AG20443 (cell line): ENCODE measurements around the gene GABRB1.

Source experiments
- DNase-seq: peaks from one replicate; pipeline ENCODE4 v3.0.0; 2012; ENCODE audit warnings: low spot score, mixed read lengths

GABRB1 gene

GRCh38 chr4:47049347-47049746 lies 18.0 kb downstream of the GABRB1 start:
- no peak for DNase-seq

GRCh38 chr4:47050761-47051725 lies 19.7 kb downstream of the GABRB1 start:
- DNase-seq = no peak

- no peak for DNase-seq
Observed at GRCh38 chr4:47053485-47053884, 22.1 kb downstream of the GABRB1 start.

GRCh38 chr4:47054130-47054529 lies 22.8 kb downstream of the GABRB1 start:
- no peak for DNase-seq

- DNase-seq = no peak
Observed at GRCh38 chr4:47057991-47058390, 26.6 kb downstream of the GABRB1 start.

- DNase-seq = no peak
Observed at GRCh38 chr4:47060561-47060960, 29.2 kb downstream of the GABRB1 start.

GRCh38 chr4:47061435-47061834 lies 30.1 kb downstream of the GABRB1 start:
- no peak for DNase-seq

- no peak for DNase-seq
Observed at GRCh38 chr4:47065051-47065481, 33.7 kb downstream of the GABRB1 start.

- DNase-seq = no peak
Observed at GRCh38 chr4:47068986-47069385, 37.6 kb downstream of the GABRB1 start.

GRCh38 chr4:47071901-47072341 lies 40.6 kb downstream of the GABRB1 start:
- DNase-seq = no peak

- no peak for DNase-seq
Observed at GRCh38 chr4:47073647-47074046, 42.3 kb downstream of the GABRB1 start.

- no peak for DNase-seq
Observed at GRCh38 chr4:47074816-47075215, 43.4 kb downstream of the GABRB1 start.

GRCh38 chr4:47075262-47075661 lies 43.9 kb downstream of the GABRB1 start:
- no peak for DNase-seq

- no peak for DNase-seq
Observed at GRCh38 chr4:47075919-47076318, 44.6 kb downstream of the GABRB1 start.

- DNase-seq = no peak
Observed at GRCh38 chr4:47084111-47084510, 52.7 kb downstream of the GABRB1 start.

GRCh38 chr4:47084795-47085194 lies 53.4 kb downstream of the GABRB1 start:
- no peak for DNase-seq

- no peak for DNase-seq
Observed at GRCh38 chr4:47088298-47088697, 56.9 kb downstream of the GABRB1 start.

GRCh38 chr4:47095884-47096283 lies 64.5 kb downstream of the GABRB1 start:
- no peak for DNase-seq

- no peak for DNase-seq
Observed at GRCh38 chr4:47101453-47101852, 70.1 kb downstream of the GABRB1 start.

GRCh38 chr4:47104986-47105385 lies 73.6 kb downstream of the GABRB1 start:
- no peak for DNase-seq

- DNase-seq = no peak
Observed at GRCh38 chr4:47106561-47106960, 75.2 kb downstream of the GABRB1 start.

GRCh38 chr4:47109379-47109778 lies 78.0 kb downstream of the GABRB1 start:
- no peak for DNase-seq

- DNase-seq = no peak
Observed at GRCh38 chr4:47110546-47111132, 79.3 kb downstream of the GABRB1 start.
